GM18858 (cell line): ENCODE measurements around the gene SNX27.
"Not testable (repeated sequence)": the region's sequence is repeated elsewhere in the genome, so short reads cannot be mapped to it uniquely, and the experiment has no call there.

ENCODE experiments used
- ATAC-seq: cut with Tn5 transposase; IDR thresholded peaks from one replicate; pipeline ENCODE4 v1.9.1; 2021; ENCODE audit not compliant: unreplicated experiment

The SNX27 gene

DNA sequence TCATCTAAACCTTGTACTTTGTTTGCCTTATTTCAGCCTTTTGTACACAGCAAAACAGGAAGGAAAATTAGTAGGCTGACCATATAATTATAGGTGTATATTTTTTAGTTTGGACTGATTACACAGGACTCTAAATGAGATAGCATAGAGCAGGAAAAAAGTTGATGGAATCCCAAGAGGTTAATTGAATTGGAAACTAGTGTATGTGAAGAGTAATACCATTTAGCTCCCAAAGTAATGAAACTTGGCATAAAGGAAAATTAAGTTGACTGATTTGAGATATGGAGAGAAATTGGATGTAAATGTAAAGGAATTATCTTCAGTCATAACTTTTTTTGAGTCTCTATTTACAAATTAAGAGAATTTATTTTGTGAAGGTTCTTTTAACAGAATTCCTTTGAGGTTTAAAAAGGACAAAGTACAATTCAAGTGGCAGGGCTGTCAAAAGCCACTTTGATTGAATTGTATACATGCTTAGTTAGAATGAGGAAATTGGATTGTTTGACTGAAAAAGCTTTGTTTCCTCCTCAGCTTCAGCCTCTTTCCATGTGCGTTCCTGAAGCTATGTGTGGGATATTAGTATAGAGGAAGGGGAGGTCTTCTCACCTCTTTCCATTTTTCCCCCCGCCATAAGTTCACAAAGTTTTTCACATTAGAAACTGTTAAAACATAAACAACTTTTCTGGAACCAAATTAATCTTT, 26.4 kb downstream of the SNX27 start:
- ATAC-seq = no peak

DNA sequence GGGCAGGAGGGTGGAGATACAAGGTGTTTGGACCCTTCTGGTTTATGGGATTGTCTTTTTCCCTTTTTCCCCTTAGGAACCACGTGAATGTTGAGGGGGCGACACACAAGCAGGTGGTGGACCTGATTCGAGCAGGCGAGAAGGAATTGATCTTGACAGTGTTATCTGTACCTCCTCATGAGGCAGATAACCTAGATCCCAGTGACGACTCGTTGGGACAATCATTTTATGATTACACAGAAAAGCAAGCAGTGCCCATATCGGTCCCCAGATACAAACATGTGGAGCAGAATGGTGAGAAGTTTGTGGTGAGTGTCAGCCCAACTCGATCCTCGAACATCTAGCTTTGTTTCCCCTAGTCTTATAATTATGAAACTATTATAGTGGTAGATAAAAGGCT, 27.0 kb downstream of the SNX27 start:
- ATAC-seq = no peak

DNA sequence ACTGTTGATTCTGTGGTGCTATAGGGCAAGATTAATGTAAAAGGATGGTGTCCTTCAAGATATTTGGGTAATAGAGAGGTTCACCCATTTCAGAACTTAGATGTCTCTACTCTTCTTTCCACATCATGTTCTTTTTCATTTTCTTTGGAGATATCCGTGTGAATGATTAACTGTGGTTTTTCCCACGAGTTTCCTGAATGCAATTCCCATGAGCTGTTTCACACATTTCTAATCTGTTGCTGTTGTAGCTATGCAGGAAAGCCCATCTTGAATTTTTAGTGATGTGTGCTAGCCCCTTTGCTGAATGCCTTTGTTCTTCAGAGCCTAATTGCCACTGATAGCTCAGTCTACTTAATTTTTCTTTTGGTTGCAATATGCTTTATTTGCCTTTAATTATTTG, 27.6 kb downstream of the SNX27 start:
- no peak for ATAC-seq

DNA sequence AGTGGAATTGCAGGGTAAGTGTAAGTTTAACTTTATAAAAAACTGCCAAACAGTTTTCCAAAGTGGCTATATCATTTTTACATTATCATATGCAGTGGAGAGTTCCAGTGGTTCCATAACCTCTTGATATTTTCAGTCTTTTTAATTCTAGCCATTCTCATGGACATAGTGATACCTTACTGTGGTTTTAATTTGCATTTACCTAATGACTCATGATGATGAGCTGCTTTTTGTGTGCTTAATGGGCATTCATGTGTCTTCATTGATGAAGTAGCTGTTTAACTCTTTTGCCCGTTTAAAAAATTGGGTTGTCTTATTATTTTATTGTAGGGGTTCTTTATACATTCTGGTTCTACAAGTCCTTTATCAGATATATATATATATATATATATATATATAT, 29.4 kb downstream of the SNX27 start:
- no peak for ATAC-seq

DNA sequence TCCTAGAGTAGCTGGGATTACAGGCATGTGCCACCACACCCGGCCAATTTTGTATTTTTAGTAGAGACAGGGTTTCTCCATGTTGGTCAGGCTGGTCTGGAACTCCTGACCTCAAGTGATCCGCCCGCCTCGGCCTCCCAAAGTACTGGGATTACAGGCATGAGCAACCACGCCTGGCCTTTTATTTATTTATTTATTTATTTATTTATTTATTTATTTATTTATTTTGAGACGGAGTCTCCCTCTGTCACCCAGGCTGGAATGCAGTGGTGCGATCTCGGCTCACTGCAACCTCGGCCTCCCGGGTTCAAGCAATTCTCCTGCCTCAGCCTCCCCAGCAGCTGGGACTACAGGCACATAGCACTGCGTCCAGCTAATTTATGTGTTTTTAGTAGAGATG, 31.2 kb downstream of the SNX27 start:
- not testable (repeated sequence) for ATAC-seq

DNA sequence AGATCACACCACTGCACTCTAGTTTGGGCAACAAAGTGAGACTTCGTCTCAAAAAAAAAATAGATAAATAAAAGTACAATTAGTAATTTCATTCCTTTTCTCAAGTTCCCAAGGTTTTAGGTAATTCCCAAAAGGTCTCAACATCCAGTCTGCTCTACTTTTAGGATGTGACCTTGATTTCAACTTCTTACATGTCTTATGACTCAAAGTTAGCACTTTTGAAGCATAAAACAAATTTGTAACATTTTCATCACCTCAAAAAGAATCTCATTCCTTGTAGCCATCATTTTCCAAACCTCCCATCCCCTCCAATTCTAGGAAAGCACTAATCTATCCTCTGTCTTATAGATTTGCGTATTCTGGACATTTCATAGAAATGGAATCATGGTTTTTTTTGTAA, 32.2 kb downstream of the SNX27 start:
- ATAC-seq = no peak

DNA sequence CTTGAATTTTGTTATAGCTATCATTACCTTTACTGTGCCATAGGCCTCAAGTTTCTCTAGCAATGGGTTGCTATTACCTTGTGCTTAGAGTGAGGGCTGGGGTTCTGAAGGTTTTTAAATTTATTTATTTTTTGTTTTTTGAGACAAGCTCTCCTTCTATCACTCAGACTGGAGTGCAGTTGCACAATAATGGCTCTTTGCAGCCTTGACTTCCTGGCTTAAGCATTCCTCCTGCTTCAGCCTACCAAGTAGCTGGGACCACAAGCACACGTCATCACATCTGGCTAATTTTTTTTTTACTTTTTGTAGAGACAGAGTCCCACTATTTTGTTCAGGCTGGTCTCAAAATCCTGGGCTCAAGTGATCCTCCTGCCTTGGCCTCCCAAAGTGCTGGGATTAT, 41.5 kb downstream of the SNX27 start:
- no peak for ATAC-seq

DNA sequence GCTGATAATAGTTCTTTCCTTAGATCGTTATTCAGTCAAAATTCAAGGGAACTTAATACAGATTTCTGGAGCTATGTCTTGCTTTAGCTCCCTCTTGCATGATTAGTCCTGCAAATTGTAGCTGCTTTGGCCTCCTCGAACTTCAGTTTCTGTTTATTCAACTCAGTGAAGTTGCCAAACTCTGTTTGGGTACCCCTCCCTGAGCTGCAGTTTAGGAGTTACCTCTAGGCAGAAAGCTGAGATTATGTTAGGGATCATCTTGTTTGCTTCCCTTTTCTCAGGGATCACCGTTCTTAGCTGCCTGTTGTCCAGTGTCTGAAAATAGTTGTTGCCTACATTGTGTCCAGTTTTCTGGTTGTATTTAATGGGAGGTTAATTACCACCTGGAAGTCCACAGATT, 43.5 kb downstream of the SNX27 start:
- ATAC-seq = no peak

DNA sequence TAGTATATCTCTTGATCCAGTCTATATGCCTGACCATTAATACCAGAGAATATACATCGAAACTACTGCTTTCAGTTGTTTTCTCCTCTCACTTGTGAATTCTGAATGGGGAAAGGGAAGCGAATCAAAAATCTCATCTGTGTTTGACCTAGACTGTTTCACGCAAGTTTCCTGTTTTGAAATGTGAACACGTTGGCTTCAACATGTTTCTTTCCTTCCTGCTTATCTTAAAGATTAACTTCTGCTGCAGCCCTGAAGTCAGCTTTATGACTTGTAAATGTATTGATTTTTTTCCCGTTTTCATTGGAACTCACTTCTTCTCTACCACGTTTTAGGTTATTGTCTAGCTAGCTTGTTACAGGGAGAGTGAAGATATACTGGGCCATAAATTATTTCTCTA, 49.9 kb downstream of the SNX27 start:
- ATAC-seq = no peak

DNA sequence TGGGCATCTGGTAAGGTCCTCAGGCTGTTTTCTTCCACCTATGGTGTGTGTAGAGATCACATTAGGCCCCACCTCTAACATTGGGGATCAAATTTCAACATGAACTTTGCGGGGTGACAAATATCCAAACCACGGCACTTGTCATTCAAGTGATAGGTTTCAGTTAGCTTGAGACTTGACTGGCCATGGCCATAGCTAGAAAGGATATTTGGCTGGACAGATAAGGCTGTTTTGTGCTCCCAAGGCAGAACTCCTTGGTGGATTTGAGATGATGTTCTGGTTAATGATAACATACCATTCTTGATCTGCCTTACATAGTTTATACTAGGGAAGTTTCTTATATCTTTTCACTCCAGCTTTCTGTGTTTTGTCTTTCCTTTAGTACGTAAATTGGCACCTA, 56.2 kb downstream of the SNX27 start:
- no peak for ATAC-seq

DNA sequence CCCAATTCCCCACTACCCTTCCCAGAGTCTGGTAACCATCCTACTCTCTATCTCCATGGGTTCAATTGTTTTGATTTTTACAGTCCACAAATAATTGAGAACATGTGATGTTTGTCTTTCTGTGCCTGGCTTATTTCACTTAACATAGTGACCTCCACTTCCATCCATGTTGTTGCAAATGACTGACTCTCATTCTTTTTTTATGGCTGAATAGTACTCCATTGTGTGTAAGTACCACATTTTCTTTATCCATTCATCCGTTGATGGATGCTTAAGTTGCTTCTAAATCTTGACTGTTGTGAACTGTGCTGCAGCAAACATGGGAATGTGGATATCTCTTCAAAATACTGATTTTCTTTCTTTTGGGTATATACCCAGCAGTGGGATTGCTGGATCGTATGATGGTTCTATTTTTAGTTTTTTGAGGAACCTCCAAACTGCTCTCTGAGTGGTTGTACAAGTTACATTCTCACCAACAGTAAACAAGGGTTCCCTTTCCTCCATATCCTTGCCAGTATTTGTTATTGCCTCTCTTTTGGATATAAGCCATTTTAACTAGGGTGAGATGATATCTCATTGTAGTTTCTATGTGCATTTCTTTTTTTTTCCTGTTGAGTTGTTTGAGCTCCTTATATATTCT, 58.3 kb downstream of the SNX27 start:
- not testable (repeated sequence) for ATAC-seq

DNA sequence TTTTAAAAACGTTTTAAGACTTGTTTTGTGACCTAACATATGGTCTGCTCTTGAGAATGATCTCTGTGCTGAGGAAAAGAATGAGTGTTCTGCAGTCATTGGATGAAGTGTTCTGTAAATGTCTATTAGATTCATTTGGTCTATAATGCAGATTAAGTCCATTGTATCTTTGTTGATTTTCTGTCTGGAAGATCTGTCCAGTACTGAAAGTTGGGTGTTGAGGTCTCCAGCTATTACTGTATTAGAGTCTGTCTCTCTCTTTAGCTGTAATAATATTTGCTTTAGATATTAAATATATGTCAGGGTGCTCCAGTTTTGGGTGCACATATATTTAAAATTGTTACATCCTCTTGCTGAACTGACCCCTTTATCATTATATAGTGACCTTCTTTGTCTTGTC, 61.6 kb downstream of the SNX27 start:
- no peak for ATAC-seq

DNA sequence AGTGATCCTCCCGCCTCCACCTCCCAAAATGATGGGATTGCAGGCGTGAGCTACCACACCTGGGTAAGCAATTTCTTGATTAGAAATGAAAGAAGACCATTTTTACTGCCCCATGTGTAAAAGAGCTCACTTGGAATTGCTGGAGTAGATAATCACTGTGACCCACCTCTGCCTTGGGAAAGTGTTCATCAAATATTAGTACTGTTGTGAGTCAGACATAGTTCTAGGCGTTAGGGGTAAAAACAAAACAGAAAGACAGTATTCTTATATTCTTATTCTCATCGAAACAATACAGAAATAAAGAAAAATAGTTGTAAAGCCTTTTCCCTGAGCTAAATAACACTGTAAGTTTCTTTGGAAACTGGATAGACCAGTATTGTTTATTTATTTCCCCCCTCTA, 68.5 kb downstream of the SNX27 start:
- ATAC-seq = no peak

DNA sequence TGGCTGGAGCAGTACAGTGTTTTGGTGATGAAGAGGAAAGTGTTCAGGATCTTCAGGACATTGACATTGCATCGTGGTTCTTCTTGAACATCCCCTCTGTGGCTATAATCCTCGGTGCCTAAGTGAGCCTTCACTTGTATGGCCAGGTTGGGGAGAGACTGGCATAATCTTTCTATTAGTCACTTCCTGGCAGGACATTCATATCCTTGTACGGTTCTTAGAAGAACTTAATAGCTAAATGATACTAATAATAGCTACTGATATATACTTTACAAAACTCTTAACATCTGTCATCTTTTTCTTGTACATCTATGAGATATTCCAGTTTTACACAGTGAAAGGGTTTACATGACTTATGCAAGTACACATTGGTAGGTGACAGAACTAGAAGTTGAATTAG, 69.0 kb downstream of the SNX27 start:
- no peak for ATAC-seq

DNA sequence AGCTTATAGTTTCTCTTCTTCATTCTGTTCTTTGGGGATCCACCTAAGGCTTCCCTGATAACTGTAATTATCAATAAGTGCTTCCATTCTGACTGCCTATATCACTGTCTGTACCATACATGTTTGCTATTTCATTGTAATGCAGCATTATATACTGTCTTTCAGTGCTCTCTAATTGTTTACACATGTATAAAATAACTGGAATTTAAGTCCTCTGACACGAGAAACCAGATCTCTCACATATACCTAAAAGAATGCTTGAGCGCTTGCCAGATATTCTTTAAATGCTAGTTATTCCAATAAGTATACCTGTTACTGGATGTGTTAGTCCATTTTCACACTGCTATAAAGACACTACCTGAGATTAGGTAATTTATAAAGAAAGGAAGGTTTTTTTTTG, 70.1 kb downstream of the SNX27 start:
- ATAC-seq = no peak

DNA sequence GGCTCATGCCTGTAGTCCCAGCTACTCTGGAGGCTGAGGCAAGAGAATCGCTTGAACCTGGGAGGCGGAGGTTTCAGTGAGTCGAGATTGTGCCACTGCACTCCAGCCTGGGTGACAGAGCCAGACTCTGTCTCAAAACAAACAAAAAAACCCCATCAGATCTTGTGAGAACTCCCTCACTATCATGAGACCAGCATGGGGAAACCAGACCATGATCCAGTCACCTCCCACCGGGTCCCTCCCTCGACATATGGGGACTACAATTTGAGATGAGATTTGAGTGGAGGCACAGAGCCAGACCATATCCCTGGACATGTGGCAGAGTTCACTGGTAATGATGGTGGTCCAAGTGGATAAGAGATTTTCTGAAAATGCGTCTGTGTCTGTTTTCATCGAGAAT, 71.1 kb downstream of the SNX27 start:
- not testable (repeated sequence) for ATAC-seq

DNA sequence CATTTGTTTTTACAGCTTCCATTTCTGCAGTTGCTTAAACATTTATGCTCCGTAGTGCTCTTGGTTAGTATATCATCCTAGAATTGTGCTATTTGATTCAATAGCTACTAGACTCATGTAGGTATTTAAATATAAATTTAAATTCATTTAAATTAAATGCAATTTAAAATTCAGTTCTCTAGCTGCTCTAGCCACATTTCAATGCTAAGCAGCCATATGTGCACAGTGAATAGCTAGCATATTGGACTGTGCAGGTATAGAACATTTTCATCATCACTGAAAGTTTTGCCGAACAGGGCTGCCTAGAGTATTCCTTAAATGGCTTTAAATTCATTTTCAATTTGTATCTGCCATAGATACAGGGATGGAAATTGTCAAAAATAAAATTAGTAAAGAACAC, 72.3 kb downstream of the SNX27 start:
- no peak for ATAC-seq

DNA sequence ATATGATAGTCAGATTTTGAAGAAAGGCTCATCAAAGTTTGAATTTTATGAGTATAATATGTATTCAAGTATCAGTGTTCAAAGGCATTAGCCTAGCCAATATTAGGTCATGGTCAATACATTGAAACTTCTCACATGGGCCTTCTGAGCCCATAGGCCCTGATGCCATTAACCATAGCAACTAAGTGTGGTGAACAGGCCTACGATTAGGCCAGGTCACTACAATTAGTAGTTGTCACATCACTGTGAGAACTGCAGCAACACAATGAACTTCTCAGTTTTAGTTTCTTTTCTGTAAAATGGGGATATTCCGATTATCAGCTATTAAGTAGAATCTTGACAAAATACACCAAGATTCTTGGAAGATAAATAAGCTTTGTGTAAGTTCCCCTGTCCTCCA, 74.7 kb downstream of the SNX27 start:
- ATAC-seq = no peak

DNA sequence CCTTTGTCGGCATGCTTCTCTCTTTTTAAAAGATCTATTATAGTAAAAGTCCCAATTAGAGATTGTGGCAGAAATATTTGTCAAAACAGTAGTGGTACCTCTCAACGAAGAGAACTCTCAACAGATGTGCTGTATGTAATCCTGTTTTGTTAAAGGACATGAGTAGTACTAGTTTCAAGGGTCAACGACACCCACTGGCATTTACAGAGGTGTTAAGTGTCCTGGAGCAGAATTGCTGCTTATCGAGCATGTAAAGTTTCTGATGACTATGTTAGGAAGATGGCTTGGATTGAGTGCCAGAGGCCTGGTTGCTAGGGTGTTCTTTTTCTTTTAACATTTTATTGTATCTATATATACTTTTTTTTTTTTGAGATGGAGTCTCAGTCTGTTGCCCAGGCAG, 77.6 kb downstream of the SNX27 start:
- ATAC-seq = no peak

DNA sequence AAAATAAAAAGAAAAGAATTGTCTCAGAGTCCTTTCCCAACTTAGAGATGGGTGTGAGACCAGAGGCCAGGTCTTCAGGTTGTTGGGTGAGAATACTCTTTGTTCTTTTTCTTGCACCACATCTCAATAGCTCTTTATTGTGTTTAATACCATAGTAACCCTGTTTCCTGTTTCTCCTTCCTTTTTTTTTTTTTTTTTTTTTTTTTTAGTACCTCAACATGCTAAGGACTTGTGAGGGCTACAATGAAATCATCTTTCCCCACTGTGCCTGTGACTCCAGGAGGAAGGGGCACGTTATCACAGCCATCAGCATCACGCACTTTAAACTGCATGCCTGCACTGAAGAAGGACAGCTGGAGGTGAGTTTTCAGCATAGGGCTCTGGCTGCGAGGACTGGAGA, 80.4 kb downstream of the SNX27 start:
- no peak for ATAC-seq

DNA sequence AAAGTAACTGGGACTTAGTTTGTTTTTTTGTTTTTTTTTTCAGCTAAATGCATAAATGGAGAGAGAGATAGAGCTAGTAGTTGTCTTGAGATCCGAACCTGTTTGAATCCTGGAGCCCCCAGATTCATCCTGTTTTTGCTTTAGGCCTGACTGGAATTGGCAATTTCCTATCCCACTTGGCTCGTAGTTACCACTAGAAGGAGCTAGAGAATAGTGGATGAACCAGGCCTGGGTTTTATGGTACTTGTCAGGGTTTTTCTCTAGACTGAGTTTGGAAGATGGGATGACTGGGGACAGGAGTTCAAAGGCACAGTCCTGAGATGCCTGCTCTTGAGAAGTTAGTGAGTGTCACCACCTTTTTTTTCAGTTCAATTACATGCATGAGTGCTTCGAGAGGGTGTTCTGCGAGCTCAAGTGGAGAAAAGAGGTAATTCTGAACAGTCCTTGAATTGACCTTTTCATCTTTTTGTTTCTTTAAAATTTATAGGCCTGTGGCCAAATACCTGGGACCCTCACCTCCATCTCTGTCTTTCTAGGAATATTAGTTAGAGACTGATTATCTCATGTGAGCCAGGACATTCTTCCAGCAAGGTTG, 81.3 kb downstream of the SNX27 start:
- no peak for ATAC-seq

DNA sequence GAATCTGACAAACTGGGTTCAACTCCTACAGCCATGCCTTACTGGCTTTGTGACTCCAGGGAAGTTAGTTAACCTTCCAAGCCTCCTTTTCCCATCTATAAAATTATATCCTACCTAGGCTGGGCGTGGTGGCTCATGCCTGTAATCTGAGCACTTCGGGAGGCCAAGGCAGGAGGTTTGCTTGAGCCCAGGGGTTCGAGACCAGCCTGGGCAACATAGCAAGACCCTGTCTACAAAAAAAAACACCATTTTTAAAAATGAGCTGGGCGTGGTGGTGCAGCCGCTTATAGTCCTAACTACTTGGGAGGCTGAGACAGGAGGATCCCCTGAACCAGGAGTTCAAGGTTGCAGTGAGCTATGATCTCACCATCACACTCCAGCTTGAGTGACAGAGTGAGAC, 89.7 kb downstream of the SNX27 start:
- ATAC-seq = no peak

DNA sequence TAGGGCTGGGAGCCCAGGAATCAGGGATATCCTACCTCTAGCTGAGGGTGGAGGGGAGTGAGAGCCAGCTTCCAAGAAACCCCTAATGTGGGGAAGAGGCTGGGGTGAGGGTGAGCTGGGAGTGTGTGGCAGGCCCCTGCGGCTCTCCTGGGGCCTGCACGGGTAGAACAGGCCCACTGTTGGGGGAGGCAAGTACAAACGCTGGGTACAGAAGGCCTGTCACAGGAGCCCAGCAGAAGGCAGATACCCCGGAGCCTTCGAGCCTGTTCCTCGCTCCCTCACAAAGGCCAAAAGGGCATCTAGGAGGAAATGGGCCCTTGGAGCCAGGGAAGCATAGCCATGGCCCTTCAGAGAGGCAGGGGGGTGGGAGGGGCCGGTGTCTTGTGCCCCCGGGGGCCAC, 91.1 kb downstream of the SNX27 start:
- no peak for ATAC-seq
